GM13976 (cell line): Measurements from ENCODE around the gene ENO3.

Experiments used
- DNase-seq: peaks from one replicate; pipeline ENCODE4 v3.0.0; 2012; ENCODE audit warnings: low spot score
- in situ Hi-C: fragments of 300-500 bp; cut with MboI; formaldehyde crosslinking; loops from one replicate; pipeline ENCODE4 v1.12.0; 2022; ENCODE audit warnings: low sequenced_read_pairs, mixed read lengths, inconsistent platforms; ENCODE audit not compliant: unreplicated experiment
- TF ChIP-seq, protein P1 (sequence below): IDR thresholded peaks from 2 replicates; pipeline ENCODE4 v1.5.1; 2012; ENCODE audit warnings: borderline replicate concordance, mild to moderate bottlenecking; ENCODE audit not compliant: insufficient read depth; ENCODE audit errors: extremely low read depth, missing control alignments, control extremely low read depth

Gene ENO3

DNA sequence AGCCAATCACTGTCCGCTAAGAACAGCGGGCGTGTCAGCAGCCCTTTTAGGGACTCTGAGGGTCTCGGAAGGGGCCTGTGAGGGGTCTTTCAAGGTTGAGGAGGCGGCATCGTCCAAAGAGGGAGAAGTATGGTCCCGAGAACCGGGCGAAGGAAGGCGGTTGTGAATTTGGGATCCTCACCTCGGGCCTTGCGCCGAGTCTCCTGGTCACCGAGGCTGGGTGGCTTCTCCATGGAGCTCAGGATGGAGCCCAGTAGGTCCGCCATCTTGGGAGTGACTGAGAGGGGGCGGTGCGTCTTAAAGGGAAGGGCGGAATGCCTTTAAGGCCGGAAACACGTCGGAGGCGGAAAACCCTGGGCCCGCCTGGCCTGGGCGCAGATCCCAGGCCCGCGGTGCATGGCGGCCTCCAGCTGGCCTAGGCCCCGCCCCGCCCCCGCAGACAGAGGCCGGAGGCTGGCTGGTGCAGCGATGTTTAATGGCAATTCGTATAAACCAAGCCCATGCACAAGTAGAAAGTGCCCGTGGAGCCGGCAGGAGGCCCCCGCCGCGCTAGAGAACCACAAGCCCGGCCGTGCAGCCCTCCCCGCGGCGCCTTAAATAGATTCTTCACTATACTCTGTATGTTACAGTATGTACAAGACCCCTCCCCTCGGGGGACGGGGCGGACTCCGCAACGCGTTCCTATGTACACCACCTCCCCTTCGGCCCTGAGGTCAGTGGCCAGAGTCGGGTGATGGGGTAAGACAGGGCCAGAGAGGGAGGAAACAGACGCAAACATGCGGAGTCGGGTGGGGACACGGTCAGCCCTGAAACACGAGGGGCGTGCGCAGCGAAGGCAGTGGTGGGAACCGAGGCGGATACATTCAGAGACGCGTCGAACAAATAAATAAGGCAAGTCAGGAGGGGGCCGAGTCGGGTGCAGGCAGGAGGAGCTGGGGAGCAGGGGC is 16.9 kb downstream of the ENO3 start, which contains the start of gene SPAG7:
Gene SPAG7, minus strand, starts transcription at position 279 of the 947 bp plus-strand sequence. Its CDS starts 13 bp downstream, at position 266.
- peak; percentile 97 for DNase-seq
- TF ChIP-seq, protein P1, sequence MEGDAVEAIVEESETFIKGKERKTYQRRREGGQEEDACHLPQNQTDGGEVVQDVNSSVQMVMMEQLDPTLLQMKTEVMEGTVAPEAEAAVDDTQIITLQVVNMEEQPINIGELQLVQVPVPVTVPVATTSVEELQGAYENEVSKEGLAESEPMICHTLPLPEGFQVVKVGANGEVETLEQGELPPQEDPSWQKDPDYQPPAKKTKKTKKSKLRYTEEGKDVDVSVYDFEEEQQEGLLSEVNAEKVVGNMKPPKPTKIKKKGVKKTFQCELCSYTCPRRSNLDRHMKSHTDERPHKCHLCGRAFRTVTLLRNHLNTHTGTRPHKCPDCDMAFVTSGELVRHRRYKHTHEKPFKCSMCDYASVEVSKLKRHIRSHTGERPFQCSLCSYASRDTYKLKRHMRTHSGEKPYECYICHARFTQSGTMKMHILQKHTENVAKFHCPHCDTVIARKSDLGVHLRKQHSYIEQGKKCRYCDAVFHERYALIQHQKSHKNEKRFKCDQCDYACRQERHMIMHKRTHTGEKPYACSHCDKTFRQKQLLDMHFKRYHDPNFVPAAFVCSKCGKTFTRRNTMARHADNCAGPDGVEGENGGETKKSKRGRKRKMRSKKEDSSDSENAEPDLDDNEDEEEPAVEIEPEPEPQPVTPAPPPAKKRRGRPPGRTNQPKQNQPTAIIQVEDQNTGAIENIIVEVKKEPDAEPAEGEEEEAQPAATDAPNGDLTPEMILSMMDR = no peak
- in situ Hi-C loops = no loop called here

DNA sequence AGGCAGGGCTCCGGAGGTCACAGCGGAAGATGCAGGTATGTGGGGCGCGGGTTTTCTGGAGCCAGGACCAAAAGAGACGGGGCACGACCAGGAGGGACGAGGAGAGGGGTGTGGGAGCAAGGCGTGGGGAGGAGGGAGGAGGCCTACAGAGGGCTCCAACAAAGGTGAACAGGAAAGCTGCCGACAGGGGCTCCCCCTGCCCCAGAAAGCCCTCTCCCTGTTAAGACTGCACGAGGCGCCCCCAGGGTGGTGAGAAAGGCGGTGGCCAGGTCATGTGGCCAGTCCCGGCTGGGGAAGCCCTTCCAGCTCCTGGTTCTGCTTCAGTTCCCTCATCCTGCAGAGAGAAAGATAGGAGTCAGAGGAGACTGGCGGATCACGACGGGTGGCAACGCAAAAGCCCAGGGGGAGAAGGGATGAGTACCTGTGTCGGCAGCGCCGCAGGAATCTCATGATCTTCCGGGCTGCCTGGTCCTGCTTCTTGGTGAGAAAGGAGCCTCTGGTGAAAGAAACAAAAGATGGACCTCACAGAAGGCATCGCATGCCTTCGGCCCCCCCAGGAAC is 17.6 kb downstream of the ENO3 start:
- TF ChIP-seq, protein P1 = no peak
- no peak for DNase-seq
- in situ Hi-C loops = no loop called here

DNA sequence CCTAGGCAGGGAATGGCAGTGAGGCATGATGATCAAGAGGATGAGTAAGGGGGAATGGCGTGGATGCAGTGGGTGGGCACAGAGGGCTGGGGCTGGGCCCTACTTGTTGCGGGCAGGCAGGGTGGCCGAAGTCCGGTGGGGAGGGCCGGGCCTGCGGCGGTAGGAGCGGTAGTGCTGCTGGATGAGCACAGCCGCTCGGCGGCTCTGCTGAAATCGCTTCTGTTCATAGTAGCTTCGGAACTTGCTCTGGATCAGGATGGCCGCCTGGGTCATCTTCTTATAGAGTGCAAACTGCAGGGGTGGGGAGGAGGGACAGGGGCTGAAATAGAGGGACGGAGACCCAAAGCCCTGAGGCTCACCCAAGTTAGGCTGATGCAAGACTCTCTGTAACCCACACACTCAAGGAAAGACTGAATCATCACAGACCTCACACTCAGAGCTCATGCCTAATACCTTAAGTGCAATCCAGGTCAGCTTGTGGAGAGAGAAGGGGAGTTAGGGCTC is 18.2 kb downstream of the ENO3 start:
- no peak for DNase-seq
- in situ Hi-C loops = no loop called here
- TF ChIP-seq, protein P1 = no peak

DNA sequence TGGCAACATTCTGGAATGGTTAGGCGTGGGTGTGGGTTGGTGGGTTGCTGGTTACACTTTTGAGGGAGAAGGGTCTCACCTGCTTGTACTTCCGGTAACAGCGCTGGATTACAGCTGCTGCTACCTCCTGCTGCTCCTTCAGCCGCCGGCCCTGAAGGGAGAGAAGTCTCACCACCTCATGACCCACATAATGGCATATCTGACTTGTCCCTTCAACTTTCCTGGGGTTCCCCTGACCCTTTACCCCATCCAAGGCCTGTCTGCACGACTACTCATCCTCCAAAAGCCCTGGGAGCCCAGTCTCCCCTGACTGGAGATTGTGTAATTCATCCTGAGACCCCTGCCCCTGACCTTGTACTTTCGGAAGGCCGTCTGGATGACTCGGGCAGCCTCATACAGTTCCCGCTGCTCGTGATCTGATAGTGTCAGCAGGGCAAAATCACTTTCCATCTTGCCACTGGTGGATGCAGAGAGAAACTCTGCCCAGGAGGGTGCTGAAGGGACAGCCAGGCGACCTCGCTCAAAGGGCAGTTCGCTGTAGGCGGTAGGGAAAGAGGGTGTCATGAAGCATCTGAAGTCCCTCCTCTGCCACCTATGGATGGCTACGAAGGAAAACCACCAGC is 18.7 kb downstream of the ENO3 start:
- TF ChIP-seq, protein P1 = no peak
- no peak for DNase-seq
- in situ Hi-C loops = loop anchor here (10.0 kb wide), 1 partner anchor 95 kb away; no protein-coding TSS in a partner anchor

DNA sequence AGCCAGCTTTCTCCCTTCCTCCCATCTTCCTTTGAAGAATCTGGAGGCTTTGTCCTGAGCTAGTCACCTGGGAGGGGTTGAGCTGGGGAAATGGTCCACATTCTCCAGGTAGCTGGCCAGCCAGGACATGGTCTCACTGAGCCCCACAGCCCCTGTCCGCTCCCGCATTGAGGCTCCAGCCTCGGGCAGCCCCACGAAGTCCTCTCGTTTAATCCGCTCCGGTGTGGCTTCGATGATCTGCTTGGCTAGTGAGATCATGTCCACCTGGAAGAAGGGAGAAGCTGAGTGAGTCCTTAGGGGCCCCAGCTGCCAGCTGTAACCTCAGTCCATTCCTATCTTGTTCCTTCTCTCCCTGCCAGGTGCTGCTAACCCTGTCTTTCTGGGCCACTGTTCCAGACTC is 19.4 kb downstream of the ENO3 start:
- TF ChIP-seq, protein P1 = no peak
- in situ Hi-C loops = loop anchor here (10.0 kb wide), 1 partner anchor 95 kb away; no protein-coding TSS in a partner anchor
- DNase-seq = no peak

DNA sequence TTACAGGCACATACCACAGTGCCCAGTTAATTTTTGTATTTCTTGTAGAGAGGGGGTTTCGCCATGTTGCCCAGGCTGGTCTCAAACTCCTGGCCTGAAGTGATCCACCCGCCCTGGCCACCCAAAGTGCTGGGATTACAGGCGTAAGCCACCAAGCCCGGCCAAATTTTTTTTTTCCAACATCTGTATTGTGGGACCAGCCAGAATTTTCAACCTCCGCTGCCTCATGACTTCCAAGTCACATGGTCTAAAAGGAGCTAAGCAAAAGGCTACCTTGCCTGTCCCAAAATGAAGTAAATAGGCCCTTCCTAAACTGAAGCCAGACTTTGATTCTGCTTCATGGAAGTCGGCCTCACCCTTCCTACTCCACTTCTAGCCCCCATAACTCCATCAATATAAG is 20.9 kb downstream of the ENO3 start:
- DNase-seq = no peak
- in situ Hi-C loops = loop anchor here (10.0 kb wide), 1 partner anchor 93 kb away; no protein-coding TSS in a partner anchor
- TF ChIP-seq, protein P1 = no peak
